Activated naive CD8-positive, alpha-beta T cell treated with anti-CD3 and anti-CD28 coated beads, Interleukin-2, amount 10 ng/mL, durations not matched to agents 7 days and 5 days (primary cell): Measurements from ENCODE around the gene ATXN2L. TPM values are rescaled to one million over a fixed set of nuclear protein-coding genes. Genes with fewer than 3 reads are reported as not detected.

Experiments used
- microRNA-seq: library from miRNA; unstranded; fragments of <30 nt; microRNA quantifications from one replicate; pipeline ENCODE4 v1.2.0, GENCODE V29; 2022
- total RNA-seq, 2 experiments: library from RNA; stranded (reverse); gene quantifications; one replicate each; pipeline ENCODE4 v1.2.3, GENCODE V29; 2021

Gene ATXN2L
- total RNA-seq, 2 experiments from 2014 or later = 296 to 304 TPM

Small RNAs within 50 kb of the gene (microRNA-seq; reads per million reads assigned to microRNA genes)
- gene MIR4721 = not detected

Other genes with a start within 250 kb of the ATXN2L start
- 1 to 10 TPM in 1 of 2 experiments, under 1 TPM in 1; 0.91 to 1.0 TPM for gene SULT1A2, start 225.9 kb upstream of the ATXN2L start, total RNA-seq
- gene SULT1A1, start 213.0 kb upstream of the ATXN2L start, total RNA-seq = 10 to 100 TPM; 16.3 to 17.5 TPM
- 1 to 10 TPM; 1.1 to 2.4 TPM for gene NPIPB8, start 184.9 kb upstream of the ATXN2L start, total RNA-seq
- gene EIF3C, start 111.5 kb upstream of the ATXN2L start, total RNA-seq = 100 to 1,000 TPM; 287 to 311 TPM
- gene NPIPB9, start 71.2 kb upstream of the ATXN2L start, total RNA-seq = 1 to 10 TPM; 2.8 to 4.9 TPM
- gene TUFM, start 23.3 kb downstream of the ATXN2L start, total RNA-seq = 100 to 1,000 TPM; 117 to 119 TPM
- 10 to 100 TPM; 78.9 to 81.0 TPM for gene SH2B1, start 40.8 kb downstream of the ATXN2L start, total RNA-seq
- 1 to 10 TPM; 2.5 to 4.6 TPM for gene ATP2A1, start 55.5 kb downstream of the ATXN2L start, total RNA-seq
- 10 to 100 TPM; 23.7 to 25.6 TPM for gene RABEP2, start 102.2 kb downstream of the ATXN2L start, total RNA-seq
- under 1 TPM; 0.40 to 0.83 TPM for gene CD19, start 109.0 kb downstream of the ATXN2L start, total RNA-seq
- 100 to 1,000 TPM; 115 to 117 TPM for gene NFATC2IP, start 127.9 kb downstream of the ATXN2L start, total RNA-seq
- gene SPNS1, start 151.8 kb downstream of the ATXN2L start, total RNA-seq = 10 to 100 TPM; 28.1 to 30.1 TPM
- 100 to 1,000 TPM; 288 to 297 TPM for gene LAT, start 162.1 kb downstream of the ATXN2L start, total RNA-seq